NCI-H128 (cell line): ENCODE measurements around the gene HYDIN.
"Not testable (repeated sequence)": the region's sequence is repeated elsewhere in the genome, so short reads cannot be mapped to it uniquely, and the experiment has no call there.

Experiments
- DNase-seq: peaks from one replicate; lab custom pipeline; 2025; ENCODE audit not compliant: unreplicated experiment; lab: John Stamatoyannopoulos, UW

The HYDIN gene

DNA sequence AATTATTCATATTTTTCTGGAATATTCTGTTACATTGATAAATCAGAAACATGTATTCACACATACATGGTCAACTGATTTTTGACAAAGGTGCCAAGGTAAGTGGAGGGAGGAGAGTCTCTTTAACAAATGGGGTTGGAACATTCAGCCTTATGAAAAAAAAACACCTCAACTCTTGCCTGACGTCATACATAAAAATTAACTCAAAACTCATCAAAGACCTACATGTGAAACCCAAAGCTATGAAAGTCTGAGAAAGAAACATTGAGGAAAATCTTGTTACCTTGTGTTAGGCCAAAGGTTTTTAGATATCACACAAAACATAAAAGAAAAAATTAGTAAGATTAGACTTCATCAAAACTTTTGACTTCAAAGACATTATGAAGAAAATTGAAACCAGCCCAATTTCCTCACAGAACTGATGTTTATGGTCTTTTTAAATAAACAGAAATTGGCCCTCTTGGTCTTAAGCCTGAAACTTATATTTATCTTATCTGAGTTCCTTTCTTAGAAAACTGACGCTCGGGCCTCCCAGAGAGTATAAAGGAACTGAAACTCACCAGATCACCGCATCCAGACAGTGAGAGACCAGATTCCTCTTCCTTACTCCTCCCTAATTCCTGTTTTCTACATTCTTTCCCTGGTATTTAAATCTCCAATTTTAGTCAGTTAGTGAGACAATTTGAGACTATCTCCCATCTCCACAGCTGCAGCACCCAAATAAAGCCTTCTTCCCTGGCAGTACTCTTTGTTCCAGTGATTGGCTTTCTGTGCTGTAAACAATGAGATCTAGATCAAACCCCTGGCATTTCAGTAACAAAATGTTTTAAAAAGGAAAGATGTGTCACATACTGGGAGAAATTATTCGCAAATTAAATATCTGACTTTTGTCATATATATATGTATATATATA is 4.0 kb downstream of the HYDIN start:
- no peak for DNase-seq

DNA sequence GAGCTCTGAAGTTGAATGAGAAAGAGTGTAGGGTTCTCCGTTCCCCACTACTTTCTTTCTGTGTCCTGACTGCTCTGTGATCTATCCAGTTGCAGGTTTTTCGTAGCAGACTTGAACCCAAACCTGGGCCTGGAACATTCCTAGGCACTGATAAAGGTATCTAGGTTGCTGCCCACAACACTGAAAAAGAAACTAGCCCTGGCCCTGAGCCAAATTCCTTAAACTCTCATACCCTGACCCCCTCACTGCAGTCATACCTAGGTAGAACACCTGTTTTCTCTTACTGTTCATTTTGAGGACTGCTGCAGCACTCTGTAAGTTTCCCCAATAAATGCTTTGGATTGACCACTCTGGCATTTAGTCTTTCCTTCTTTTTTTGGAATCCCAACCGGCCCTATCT is 5.4 kb downstream of the HYDIN start:
- no peak for DNase-seq

DNA sequence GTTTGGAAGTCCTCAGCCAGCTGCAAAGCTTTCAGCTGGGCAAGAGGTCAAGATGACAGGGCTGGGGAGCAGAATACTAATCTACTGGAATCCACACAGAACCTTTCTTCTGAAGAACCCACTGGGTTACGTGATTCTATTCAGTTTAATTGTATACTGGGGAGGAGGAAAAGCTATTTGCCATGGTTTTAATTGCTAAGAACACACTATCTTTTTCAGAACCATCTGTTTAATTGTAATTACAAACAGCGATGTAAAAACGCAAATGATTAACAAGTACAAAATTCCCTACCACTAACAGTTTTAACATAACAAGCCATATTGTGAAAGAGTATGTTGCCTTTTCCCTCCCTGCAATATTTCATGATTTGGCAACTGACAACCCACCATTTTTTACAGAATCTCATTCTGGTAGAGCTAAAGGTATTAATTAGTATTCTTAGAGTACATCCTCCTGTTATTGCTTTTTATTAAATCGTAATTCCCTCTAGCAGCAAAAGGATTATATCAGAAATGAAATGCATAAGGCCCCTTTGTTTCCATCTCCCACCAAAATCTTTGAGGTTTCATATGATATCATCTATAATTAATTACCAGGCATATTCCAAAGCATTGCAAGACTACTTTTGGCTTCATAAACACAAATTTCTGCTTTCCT is 12.1 kb downstream of the HYDIN start:
- no peak for DNase-seq

DNA sequence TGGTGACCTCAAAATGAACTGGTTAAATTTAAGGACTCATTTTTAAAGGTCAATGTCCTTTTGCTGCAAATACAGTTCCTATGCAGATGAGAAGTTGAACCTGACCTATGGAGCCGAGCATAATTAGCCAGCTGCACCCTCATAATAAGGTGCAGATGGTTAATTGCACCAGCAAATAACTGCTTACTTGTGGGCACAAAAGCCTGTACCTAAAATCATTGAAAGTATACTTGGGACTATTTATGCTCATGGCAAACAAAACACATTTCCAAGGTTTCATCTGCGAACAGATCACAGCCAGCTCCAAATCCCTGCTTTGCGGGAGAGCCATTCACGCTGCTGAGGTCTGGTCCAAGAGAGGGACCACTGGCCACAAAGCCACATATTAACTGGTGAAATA is 13.0 kb downstream of the HYDIN start:
- no peak for DNase-seq

DNA sequence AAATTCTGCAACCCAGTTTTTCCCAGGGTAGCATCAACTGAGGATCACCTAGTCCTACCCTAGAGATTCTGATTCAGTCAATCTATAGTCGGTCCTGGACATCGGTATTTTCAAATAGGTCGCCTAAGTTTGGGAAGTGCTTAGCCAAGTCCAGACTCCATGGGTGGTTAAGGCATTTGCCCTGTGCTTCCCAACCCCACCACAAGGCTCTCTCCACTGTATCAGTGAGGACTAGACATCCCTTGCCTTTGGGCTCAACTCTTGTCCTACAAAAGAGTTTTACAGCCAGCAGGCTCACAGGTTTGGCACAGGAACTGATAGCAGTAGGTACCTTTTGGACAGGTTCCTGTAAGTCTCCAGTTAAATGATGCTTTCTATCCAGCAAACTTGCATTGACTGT is 13.8 kb downstream of the HYDIN start:
- no peak for DNase-seq

DNA sequence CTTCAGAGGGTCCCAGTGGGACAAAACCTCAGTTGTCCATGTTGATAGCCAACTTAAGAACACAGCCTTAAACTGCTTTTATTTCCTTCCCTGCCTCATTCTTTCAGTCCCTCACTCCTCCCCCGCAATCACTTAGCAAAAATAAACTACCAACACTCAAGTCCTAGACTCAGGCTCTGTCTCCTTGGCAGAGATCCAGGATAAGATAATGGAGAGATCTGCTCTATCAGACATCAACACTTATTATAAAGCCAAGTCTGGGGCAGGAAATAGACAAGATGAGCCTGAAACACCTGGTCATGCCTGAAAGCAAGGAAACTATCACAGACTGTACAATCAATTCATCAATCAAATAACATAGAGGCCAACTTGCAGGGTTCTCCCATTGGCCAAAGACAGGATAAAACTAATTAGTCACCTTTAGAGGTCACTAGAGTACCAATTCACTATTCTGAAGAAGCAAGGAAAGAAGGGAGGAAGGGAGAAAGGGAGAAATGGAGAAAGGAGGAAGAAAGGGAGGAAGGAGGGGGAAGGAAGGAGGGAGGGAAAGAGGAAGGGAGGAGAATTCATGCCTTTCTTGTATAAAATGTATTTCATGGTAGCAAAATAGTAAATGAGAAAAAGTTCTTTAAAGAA is 15.7 kb downstream of the HYDIN start:
- no peak for DNase-seq

DNA sequence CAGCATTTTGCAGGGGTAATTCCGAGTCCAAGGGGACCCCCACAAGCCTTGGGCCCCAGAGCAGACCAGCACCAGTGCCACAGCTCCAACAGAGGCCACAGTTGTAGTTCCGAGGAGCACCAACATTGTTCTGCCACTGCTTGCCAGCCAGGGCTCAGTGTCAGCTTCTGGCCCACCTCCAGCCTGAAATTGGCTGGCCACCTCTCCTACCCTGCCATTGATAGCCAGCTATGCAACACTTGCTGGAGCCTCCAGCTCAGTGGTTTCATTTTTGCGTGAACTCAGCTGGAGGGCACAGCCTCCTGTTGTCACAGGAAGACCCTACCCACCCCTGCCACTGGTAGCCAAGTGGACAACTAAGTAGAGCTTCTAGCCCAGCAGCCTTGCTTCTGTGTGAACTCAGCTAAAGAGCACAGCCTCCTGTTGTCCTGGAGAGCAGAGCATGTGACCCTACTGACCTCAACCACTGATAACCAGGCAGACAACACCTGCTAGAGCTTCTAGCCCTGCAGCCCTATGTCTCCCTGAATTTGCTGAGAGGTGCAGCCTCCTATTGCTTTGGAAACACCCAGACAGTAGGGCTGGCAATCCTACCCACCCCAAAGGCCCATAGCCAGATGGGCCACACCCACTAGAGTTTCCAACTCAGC is 24.9 kb downstream of the HYDIN start:
- DNase-seq, result no peak

DNA sequence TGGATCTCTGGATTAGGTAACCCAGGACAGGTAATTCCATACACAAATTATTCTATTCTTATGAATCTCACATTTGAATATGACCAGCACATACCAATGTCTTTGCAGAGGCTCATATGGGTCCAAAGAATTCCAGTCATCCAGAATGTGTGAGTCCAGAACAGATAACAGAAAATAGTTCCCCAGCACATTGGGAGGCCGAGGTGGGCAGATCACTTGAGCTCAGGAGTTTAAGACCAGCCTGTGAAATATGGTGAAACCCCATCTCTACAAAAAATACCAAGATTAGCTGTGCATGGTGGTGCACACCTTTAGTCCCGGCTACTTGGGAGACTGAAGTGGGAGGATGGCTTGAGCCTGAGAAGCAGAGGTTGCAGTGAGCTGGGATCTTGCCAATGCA is 26.9 kb downstream of the HYDIN start:
- no peak for DNase-seq

DNA sequence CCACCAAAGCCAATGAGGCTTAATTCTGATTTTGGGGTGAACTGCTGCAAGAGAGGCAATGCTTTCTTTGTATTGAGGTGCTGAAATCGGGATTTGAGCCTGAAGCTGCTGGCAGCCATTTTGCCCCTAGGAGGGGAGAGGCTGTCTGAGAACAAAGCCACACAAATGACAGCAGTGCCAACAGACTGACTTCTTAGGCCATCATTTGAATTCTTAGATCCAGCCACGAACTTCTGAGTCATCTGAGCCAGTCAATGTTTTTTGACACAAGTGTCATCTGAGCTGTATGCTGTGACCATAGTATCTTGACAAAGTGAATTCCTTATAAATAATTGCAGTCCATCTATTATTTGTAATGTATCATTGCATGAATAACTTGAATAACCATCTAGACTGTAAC is 29.0 kb downstream of the HYDIN start:
- DNase-seq, result no peak

DNA sequence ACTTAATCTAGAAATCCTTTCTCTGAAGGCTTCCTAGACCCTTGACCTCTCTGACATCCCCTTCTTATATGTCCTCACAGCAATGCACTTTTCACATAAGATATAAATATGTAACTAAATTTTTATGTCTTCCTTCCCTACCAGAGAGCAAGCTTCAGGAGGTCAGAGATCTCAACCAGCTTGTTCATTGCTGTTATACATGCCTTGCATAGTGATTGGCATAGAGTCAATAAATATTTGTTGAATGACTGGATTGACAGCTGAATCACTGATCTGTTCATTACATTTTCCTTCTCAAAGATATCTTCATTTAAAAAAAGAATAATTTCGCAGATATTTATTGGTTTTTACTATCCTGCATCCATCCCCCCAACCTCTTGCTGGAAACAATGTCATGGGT is 29.5 kb downstream of the HYDIN start:
- no peak for DNase-seq

DNA sequence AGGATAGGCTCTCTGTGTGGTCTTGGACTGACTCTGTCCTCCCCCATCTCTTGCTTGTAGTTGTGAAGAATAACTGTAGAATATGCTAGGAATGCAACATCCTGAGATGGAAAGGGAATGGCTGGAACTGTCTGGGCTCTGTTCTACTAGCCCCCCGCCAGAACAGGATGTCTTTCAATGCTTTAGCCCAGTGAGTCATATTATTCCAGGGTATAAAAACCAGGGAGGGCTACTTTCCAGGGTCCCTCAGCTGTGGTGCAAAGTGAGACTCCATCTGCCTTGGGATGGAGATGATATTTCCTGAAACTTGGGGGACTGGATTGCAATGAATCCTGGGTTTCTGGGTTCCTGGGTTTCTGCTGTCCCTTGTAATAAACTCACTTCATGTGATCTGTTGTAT is 32.1 kb downstream of the HYDIN start:
- DNase-seq, result no peak

DNA sequence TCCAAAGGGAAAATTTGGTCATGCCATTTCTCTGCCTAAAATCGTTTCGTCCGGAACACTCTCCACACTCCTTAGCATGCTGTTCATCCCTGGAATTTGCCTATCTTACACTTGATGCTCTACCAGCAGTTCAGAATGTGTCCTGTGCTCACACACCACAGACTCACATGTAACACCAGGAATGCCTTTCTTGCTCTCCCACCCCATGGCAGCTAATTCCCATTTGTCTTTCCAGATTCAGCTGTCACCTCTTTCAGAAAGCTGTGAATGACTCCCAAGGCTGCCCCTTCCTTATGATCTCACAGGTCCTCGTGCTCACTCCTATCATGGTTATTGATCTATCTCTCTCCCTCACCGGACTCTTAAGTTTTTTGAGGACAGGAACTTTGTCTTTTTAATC is 38.1 kb downstream of the HYDIN start:
- DNase-seq, result no peak

DNA sequence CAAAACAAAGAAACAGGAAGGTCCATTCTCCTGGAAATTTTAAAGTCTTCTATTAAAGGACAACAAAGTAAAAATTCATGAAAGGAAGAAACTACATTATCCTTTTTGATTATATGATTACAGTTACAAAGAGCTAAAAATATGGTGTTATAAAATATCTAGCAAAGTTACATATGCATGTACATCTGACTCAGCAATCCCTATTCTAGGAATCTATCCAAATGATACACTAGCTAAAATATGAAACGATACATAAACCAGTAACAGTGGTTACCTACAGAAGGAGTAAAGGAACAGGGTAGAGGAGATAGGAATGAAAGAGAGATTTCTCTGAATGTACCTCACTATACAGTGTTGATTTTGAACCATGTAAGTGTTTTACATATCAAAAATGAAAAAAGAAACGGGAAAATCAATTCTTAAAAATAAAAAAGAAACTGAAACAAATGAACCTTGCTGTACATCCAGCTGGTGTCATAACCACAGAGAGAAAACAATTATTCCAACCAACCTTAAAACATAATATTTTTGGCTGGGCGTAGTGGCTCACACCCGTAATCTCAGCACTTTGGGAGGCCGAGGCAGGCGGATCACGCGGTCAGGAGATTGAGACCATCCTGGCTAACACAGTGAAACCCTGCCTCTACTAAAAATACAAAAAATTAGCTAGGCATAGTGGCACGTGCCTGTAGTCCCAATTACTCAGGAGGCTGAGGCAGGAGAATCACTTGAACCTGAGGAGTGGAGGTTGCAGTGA is 41.4 kb downstream of the HYDIN start:
- no peak for DNase-seq

DNA sequence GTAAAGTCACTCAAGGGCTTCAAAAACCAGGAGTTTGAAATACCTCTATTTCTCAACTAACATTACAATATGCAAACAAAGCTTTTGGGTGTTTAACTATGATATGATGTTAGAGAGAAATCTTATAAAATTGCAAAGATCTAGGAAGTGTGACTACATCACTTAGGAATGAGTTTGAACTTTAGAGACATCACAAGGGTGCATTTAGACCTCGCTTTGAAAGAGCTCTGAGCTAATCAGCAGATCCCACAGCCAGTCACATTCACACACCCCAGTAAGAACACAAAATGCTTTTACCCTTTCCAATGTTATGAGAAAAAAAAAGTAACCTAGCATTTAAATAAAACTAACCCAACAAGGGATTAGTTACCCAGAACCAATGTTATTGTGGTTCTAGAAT is 45.2 kb downstream of the HYDIN start:
- DNase-seq, result no peak

DNA sequence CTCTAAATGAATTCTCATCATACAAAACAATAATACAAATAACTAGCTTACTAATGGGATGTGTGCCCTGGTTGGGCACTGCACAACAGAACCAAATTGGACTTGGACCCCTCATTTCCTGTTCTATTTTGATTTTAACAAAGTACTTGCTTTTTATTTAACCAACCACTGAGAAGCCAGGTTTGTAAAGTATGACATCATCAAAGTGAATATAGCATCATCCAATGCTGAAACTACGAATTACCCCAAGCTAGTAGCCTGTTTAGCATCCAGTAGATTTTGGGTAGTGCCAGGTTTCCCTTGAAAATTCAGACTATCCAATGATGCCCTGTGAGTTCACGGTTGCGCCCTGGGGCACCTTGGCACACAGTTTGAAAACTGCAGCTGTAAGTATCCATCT is 51.0 kb downstream of the HYDIN start:
- DNase-seq, result no peak

DNA sequence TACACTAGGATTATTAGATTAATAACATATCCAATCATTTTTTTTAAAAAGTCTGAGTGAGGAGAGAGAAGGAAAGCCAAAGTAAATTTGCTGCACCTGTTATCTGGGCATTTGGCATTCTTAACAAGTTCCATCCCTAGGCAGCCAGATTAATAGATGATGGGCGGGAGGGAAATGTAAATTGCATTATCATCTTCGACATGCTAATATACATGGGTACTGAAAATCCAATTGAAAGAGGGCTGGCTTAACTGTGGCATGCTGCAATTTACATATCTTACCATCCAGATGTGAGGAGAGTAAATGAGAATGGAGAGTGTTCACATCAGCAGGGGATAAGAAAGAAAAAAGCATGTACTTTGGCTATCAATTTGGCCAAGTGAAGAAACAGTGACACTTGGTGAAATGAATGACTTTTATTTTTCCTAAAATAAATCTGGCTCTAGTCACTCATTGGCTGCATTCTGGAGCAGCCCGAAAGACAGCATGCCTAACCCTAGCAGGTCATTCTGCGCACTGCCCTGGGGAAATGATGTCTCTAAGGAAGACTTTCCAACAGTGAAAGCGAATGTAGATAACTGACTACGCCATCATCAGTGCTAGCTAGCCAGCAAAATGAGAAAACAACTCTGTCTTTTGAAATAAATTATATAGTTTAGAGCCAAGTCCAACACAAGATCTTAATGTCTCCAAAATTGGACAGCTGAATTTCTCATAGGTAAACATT is 57.9 kb downstream of the HYDIN start:
- DNase-seq, result no peak

DNA sequence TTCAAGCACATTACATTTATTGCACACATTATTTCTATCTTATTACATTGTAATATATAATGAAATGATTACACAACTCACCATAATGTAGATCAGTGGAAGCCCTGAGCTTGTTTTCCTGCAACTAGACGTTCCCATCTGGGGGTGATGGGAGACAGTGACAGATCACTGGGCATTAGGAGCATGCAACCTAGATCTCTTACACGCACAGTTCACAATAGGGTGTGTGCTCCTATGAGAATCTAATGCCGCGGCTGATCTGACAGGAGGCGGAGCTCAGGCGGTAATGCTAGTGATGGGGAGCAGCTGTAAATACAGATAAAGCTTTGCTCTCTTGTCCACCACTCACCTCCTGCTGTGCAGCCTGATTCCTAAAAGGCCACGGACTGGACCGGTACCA is 69.5 kb downstream of the HYDIN start:
- not testable (repeated sequence) for DNase-seq

DNA sequence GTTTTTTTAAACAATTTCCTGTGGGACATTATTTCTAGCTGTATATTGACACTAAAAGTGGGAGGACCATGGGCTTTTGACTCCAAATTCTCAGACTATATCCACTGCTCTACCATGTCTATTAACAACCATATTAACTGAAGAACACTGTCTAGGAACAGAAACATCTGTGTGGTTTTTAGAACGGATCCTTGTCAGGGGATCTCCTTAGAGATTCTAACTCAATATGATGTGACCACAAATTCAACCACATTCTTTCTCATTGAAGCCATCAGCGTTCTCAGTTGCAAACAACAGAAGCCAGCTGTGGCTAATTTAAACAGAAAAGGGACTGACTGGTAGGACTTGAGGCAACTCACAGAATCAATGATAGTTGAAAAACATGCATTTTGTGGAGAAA is 73.2 kb downstream of the HYDIN start:
- DNase-seq, result not testable (repeated sequence)

DNA sequence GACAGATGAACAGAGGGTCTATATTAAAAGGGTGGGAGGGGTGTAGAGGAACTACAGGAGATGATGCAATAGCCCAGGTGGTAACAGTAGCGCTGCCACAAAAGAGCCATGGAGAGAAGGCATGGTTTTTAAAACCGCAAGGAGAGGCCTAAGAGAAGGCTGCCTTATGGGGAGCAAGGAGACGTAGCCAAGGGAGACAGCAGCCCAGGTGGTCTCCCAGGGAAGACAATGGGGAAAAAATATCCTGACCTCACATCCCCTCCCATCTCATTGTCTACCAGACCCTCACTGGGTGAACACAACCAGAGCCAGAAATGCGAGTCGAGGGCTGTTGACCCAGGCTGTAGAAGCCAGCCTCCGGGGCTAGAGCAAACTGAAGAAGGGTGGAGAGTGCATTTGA is 77.2 kb downstream of the HYDIN start:
- not testable (repeated sequence) for DNase-seq

DNA sequence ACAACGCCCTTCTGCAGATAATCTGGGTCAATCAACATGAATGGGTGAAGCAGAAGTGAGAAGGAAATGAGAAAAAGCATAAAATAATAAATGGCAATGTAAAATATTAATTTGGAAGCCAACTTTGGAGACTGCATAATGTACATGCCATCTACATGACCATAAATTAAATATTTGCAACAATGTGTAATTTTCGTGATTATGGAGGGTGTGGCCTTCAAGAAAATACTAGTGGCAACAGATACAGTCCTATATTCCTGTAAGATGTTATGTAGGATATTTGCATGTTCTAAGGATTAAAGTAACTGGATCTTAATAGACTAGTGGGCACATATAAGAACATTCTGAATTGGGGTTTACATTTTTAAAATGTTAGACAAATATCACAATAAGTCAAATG is 78.9 kb downstream of the HYDIN start:
- DNase-seq, result not testable (repeated sequence)
